HG03159 (cell line): ENCODE measurements around the gene SLC22A24.
"Not testable (repeated sequence)": the region's sequence is repeated elsewhere in the genome, so short reads cannot be mapped to it uniquely, and the experiment has no call there.

ENCODE experiments used
- ATAC-seq: cut with Tn5 transposase; IDR thresholded peaks from one replicate; pipeline ENCODE4 v1.9.1; 2021; ENCODE audit warnings: mild to moderate bottlenecking, moderate library complexity; ENCODE audit not compliant: unreplicated experiment

SLC22A24 gene, protein sequence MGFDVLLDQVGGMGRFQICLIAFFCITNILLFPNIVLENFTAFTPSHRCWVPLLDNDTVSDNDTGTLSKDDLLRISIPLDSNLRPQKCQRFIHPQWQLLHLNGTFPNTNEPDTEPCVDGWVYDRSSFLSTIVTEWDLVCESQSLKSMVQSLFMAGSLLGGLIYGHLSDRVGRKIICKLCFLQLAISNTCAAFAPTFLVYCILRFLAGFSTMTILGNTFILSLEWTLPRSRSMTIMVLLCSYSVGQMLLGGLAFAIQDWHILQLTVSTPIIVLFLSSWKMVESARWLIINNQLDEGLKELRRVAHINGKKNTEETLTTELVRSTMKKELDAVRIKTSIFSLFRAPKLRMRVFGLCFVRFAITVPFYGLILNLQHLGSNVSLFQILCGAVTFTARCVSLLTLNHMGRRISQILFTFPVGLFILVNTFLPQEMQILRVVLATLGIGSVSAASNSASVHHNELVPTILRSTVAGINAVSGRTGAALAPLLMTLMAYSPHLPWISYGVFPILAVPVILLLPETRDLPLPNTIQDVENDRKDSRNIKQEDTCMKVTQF

DNA sequence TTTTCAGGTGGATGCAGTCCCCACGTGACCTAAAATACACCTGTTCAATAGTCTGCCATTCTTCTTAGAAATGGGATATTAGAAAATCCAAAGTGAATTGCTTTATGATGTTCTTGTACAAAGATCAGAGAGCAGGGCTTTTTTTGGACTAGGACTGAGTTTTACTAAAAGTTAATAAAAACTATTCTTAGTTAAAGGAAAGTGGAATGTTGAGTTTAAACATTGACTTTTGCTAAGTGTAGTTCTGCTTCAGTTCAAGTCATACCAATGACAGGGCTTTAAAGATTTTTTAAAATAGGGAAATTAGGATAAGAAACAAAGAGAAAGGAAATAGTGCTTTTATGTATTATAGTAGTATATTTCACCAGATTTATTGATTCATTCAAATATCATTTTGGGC lies at the start of gene SLC22A24:
SLC22A24 (minus strand) TSS at position 101 of the 400 bp plus-strand sequence. CDS start 442 bp downstream, outside the sequence.
- ATAC-seq = no peak

DNA sequence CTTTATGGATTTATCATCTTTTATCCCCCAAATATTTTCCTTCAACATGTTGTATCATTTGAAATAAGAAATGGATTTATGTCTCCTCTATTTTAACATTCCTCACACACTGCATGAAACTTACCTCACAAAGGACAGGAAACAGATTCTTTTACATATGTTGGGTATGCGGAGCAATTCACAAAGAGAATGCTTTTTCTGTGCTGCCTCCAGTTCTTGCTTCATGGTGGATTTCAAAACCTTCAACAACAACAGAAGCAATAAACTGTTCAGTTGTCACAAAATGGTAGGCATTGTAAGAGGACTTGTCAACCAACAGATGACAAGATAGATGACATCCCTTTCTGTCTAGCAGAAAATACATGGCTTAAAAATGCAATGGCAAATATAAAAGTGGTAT lies 36.5 kb upstream of the SLC22A24 start:
- no peak for ATAC-seq

DNA sequence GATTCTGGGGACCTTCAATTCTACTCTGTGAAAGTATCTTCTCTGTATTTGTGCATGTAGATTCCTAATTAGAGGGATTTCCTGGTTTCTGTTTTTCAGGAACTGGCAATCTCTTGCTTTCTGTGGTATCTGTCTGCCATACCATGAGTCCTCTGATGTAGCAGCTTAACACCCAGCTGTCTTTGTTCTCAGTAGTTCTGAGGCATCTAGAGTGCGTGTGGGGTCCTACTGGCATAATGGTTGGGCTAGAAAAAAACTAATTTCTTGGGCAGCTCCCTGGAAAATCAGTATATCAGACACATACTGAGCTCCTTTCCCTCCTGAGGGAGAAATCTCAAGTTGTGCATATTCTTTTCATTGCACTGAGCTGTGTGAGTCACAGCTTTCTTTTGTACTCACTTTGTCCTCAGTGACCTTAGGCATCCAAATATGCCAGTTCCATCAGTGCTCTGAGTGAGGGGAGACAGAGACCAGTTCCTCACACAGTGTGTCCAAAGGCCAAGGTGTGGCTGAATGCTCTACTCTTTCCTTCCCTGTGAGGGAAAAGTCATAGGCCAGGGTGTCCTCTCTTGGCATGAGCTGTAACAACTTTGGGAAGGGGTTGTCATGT lies 35.5 kb upstream of the SLC22A24 start:
- ATAC-seq = no peak

DNA sequence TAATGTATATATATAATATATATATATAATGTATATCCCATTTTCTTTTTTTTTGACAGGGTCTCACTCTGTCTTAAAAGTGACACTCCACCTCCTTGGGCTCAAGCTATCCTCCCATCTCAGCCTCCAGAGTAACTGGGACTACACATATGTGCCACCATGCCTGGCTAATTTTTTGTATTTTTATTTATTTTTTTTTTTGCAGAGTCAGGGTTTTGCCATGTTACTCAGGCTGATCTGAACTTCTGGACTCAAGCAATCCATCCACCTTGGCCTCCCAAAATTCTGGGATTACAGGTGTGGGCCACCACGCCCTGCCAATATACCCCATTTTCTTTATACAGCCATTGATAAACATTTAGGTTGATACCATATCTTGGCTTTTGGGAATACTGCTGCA lies 33.9 kb upstream of the SLC22A24 start:
- ATAC-seq = no peak

DNA sequence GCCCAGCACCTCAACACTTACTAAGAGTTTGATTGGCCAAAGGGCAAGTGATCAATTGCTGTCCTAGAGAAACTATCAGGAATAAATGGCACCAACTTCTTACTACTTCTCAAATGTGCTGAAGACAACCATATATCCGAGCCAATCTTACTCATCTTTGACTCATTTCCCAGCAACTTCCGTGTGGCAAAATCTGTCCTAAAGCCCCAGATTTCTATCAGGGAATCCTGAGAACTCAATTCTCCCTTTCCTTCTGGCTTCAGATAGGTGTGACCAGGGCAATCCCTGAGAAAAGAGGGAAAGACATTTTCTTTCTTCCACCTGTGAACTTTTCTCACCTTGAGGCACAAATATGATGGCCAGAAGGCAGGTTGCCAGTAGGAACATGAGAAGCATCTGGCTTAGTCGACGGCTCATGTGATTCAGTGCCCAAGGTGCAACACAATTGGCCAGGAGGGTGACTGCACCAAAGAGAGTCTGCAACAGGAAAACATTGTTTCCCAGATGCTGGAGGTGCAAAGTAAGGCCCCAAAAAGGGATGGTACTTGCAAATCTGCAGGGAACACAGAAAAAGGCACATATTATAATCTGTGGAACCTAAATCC lies 21.8 kb upstream of the SLC22A24 start:
- ATAC-seq = no peak

DNA sequence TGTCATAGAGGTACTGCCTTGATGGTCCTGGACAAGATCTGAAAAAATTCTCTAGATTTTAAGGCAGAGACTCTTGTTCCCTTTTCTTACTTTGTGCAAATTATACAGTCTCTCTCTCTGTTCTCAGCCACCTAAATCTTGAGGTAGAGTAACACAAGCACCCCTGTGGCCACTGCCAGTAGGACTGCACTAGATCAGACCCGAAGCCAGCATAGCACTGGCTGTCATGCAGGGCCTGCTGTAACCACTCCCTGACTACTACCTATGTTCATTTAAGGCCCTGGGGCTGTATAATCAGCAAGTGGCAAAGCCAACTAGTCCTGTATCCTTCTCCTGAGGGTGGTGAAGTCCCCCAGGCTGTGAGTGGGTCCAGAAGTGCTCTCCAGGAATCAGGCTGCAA lies 11.8 kb upstream of the SLC22A24 start:
- no peak for ATAC-seq

DNA sequence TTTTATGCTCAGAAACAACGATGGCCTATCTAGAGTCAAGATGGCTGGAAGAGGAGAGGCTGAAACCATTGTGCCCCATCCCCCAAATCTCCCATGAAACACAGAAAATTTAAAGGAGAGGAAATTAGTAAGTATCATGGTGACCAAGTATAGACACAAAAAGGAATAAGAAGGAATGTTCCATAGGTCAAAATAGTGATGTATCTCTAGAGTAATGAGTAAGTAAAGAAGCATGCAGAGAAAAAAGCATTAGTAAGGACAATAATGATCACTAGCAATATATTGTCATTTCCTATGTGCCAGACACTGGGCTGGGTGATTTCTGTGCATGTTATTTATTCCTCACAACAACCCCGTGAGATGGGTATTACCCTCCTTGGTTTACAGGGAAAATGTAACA lies 2.6 kb upstream of the SLC22A24 start:
- no peak for ATAC-seq

DNA sequence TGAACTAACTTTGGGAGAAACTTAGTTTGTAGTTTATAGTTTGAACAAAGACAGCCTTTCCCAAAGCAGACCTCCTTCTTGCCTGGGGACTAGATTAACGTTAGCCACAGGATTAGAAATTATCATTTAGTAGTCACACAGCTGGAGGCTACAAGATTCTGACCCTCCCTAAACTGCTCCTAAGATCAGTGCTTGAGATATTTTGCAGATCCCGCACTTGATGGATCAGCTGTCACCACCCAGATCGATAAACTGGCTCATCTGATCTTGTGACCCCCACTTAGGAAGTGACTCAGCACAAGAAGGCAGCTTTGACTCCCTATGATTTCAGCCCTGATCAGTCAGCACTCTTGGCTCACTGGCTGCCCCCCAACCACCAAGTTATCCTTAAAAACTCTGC lies 1.6 kb downstream of the SLC22A24 start:
- no peak for ATAC-seq

DNA sequence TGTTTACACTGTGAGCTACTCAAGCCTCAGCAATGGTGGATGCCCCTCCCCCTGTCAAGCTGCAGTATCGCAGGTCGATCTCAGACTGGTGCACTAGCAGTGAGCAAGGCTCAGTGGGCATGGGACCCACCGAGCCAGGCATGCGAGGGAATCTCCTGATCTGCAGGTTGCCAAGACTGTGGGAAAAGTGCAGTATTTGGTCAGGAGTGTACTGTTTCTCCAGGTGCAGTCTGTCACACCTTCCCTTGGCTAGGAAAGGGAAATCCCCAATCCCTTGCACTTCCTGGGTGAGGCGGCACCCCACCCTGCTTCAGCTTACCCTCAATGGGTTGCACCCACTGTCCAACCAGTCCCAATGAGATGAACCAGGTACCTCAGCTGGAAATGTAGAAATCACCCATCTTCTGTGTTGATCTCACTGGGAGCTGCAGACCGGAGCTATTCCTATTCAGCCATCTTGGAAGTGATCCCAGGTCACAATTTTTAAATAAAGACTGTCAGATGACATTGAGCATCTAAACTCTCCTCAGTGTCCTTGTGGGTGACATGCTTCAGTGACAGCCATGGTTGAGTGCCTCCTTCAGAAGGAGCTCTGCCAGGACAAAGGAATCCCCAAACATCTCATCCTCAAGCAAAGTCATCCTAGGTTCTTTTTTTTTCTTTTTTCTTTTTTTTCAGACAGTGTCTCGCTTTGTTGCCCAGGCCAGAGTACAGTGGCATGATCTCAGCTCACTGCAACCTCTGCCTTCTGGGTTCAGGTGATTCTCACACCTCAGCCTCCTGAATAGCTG lies 10.8 kb downstream of the SLC22A24 start:
- ATAC-seq = no peak

DNA sequence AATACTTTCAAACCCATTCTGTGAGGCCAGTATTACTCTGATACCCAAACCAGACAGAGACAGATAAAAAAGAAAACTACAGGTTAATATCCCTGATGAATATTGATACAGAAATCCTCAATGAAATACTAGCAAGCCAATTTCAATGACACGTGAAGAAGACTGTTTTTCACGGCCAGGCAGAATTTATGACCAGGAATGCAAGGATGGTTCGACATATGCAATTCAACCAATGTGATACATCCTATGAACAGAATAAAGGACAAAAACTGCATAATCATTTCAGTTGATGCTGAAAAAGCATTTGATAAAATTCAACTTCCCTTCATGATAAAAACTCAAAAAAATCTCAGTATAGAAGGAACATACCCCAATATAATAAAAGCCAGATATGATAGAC lies 44.5 kb downstream of the SLC22A24 start:
- ATAC-seq = no peak

DNA sequence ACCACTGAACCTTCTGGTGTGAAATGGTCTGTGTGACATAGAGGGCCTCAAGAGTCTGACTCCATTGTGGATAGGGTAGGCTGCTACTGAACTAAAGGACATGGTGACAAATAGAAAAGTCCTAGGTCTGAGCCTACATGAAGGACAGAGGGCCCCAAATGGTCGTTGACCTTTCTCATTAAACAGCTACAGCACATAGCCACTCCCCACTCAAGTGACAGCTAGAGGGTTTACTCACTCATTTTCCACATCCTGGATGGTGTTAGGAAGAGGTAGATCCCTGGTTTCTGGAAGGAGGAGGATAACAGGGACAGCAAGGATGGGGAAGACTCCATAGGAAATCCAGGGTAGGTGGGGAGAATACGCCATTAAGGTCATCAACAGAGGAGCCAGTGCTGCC lies 63.3 kb downstream of the SLC22A24 start:
- ATAC-seq = no peak

DNA sequence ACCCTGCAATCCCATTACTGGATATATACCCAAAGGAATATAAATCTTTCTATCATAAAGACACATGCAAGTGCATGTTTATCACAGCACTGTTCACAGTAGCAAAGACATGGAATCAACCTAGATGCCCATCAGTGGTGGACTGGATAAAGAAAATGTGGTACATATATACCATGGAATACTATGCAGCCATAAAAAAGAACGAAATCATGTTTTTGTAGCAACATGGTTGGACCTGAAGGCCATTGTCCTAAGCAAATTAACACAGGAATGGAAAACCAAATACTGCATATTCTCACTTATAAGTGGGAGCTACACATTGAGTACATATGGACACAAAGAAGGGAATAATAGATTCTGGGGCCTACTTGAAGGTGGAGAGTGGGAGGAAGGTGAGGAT lies 97.8 kb downstream of the SLC22A24 start:
- ATAC-seq = not testable (repeated sequence)

DNA sequence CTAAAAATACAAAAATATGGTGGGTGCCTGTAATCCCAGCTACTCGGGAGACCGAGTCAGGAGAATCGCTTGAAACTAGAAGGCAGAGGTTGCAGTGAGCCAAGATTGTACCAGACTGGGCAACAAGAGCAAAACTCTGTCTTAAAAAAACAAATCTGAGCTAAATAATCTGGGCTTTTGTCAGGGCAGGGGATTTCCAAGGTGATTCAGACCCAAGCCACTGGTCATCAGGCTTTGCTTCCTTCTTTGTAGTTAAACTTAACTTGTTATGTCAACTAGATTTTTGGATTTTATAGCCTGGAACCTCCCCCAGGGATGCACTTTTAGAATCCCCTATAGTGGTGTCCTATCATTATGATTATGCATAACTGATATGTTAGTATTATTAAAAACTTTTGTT lies 101.4 kb downstream of the SLC22A24 start:
- no peak for ATAC-seq

DNA sequence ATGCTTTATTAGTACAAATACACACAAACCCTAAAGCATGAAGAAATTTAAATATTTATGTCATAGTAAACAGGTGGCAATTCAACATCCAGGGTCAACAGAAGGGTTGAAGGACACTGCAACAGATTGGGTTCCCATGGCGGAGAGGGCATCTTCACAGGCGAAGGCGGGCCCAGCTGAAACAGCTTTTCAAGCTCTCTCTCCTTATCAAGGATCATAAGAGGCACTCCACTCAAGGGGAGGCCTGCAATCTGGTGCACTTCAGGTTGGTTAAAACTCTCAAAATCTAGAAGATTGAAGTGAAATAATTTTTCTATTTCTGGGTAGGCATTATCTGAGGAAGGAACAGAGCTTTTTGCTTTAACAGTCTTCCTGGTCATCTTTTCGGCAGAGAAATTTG lies 111.6 kb downstream of the SLC22A24 start:
- ATAC-seq = no peak
